Mesothelial cell of epicardium (in vitro differentiated cells): ENCODE measurements around the gene INTS6. TPM values are rescaled to one million over a fixed set of nuclear protein-coding genes. Genes with fewer than 3 reads are reported as not detected.

ENCODE experiments used
- DNase-seq, 2 experiments: peaks; one replicate each; pipeline ENCODE4 v3.0.0; 2021; ENCODE audit warnings: low spot score in 2 of 2; ENCODE audit not compliant: unreplicated experiment in 2 of 2
- H3K27ac Mint-ChIP-seq: 2 replicates; pipeline ENCODE4 v1.8.0; 2021; ENCODE audit warnings: mixed read lengths
- H3K27me3 Mint-ChIP-seq: 2 replicates; pipeline ENCODE4 v1.8.0; 2021; ENCODE audit warnings: low read depth, mixed read lengths
- H3K36me3 Mint-ChIP-seq: 2 replicates; pipeline ENCODE4 v1.8.0; 2021; ENCODE audit warnings: mixed read lengths
- H3K4me1 Mint-ChIP-seq: 2 replicates; pipeline ENCODE4 v1.8.0; 2021; ENCODE audit warnings: mixed read lengths
- H3K4me3 Mint-ChIP-seq: 2 replicates; pipeline ENCODE4 v1.8.0; 2021; ENCODE audit warnings: mild to moderate bottlenecking, moderate library complexity, mixed read lengths
- H3K9me3 Mint-ChIP-seq: 2 replicates; pipeline ENCODE4 v1.8.0; 2021; ENCODE audit warnings: mixed read lengths
- total RNA-seq: library from RNA; stranded (reverse); gene quantifications from 3 replicates; pipeline ENCODE4 v1.2.1, GENCODE V29; 2021
- TF ChIP-seq, protein P1 (sequence below): fragments of 200-600 bp; sonication (generic); IDR thresholded peaks from one replicate; pipeline ENCODE4 v1.5.0; 2021; ENCODE audit warnings: antibody characterized with exemption; ENCODE audit not compliant: unreplicated experiment

INTS6 gene, protein sequence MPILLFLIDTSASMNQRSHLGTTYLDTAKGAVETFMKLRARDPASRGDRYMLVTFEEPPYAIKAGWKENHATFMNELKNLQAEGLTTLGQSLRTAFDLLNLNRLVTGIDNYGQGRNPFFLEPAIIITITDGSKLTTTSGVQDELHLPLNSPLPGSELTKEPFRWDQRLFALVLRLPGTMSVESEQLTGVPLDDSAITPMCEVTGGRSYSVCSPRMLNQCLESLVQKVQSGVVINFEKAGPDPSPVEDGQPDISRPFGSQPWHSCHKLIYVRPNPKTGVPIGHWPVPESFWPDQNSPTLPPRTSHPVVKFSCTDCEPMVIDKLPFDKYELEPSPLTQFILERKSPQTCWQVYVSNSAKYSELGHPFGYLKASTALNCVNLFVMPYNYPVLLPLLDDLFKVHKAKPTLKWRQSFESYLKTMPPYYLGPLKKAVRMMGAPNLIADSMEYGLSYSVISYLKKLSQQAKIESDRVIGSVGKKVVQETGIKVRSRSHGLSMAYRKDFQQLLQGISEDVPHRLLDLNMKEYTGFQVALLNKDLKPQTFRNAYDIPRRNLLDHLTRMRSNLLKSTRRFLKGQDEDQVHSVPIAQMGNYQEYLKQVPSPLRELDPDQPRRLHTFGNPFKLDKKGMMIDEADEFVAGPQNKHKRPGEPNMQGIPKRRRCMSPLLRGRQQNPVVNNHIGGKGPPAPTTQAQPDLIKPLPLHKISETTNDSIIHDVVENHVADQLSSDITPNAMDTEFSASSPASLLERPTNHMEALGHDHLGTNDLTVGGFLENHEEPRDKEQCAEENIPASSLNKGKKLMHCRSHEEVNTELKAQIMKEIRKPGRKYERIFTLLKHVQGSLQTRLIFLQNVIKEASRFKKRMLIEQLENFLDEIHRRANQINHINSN
- 38.1 to 39.6 TPM (median 38.7 TPM) in 3 replicates for total RNA-seq

DNA sequence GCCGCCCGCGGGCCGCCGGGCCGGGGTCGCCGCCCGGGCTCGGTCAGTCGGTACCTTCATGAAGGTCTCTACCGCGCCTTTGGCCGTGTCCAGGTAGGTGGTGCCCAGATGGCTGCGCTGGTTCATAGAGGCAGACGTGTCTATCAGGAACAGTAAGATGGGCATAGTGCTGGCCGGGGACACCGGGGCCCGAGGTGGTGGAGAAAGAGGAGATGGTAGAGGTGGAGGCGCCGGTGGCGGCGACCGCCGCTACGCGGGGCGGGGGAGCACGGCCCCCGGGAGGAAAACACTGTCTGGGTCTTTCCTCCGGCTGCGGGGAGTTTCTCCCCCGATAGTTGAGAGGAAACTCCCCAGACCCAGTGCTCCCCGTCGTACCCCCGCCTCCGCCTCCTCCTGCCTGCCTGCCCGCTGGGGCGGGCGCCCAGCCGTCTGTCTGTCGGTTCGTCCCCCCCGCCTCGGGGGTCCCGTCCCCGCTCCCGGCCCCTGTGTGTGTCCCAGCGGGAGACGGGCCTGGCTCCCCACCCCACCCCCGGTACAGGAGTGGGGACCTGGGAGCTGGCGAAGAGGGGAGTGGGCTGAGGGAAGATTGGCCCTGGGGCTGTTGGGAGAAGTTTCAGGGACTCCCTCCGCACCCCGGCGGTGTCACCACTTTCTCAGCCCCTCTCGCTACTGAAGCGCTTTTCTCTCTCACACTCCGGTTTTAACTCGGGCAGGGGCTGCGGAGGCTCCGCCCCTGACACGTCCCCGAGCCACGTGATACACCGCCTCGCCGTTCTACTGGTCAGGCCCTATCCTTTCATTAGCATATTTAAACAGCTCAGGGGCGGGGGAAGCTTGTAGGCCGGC lies at the start of gene INTS6:
Gene INTS6, minus strand, starts transcription at position 676 of the 846 bp plus-strand sequence. Its CDS starts 511 bp downstream, at position 165.
- peaks cover 4% of the 10 kb centered on the region for H3K9me3 Mint-ChIP-seq
- TF ChIP-seq, protein P1, sequence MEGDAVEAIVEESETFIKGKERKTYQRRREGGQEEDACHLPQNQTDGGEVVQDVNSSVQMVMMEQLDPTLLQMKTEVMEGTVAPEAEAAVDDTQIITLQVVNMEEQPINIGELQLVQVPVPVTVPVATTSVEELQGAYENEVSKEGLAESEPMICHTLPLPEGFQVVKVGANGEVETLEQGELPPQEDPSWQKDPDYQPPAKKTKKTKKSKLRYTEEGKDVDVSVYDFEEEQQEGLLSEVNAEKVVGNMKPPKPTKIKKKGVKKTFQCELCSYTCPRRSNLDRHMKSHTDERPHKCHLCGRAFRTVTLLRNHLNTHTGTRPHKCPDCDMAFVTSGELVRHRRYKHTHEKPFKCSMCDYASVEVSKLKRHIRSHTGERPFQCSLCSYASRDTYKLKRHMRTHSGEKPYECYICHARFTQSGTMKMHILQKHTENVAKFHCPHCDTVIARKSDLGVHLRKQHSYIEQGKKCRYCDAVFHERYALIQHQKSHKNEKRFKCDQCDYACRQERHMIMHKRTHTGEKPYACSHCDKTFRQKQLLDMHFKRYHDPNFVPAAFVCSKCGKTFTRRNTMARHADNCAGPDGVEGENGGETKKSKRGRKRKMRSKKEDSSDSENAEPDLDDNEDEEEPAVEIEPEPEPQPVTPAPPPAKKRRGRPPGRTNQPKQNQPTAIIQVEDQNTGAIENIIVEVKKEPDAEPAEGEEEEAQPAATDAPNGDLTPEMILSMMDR, result no peak
- peaks cover 24% of the 10 kb centered on the region for H3K36me3 Mint-ChIP-seq
- peak within 1 kb of the TSS; percentile 97 for H3K27ac Mint-ChIP-seq
- peak within 1 kb of the TSS; percentile 89 for H3K4me3 Mint-ChIP-seq
- no peaks in the 10 kb centered on the region for H3K27me3 Mint-ChIP-seq
- H3K4me1 Mint-ChIP-seq, result peaks cover 27% of the 10 kb centered on the region
- DNase-seq, result peak; percentile 98

DNA sequence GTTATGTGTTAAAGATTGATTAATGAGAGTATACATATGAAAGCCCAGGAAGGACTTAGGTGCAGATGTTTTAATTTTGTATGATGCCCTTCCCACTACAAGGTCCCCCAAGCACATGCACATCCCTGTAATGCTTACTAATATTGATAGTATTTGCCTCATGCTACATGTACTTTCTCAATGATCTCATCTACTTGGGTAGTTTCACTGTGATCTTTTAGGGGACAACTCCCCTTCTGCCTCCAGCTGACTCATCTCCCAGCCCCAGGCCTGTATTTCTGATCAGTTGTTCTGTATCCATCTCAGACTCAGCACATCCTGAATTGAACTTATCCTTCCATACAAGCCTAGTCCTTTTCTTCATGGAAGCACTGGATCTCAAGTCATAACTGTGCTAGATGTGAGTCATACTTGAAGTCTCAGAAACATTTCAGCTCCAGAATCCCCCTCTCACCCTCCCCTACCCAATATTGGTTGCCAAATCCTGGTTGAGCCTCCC lies 49.4 kb upstream of the INTS6 start:
- no peak for DNase-seq
- TF ChIP-seq, protein P1, result no peak

DNA sequence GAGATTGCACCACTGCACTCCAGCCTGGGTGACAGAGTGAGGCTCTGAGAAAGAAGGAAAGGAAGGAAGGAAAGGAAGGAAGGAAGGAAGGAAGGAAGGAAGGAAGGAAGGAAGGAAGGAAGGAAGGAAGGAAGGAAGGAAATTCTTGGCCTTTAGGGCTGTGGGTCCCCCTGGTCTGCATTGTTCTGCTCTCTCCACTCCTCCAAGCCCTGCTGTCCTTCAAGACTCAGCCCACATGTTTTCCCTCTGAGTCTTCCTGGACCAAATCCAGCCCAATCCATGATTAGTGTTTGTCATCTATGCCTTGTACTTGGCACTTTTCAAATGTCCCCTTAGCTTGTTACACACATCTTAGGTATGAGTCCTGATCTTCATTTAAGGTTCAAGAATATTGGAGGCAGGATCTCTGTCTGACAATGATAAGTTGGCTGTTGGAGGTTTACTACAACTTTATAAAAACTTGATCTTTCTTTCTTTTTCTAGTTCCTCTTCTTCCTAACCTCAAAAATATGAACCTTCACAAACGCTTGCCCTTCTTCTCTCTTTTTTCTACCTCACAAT lies 48.8 kb upstream of the INTS6 start:
- Mint-ChIP-seq H3K4me1 (peaks cover 6% of the 10 kb centered on the region), H3K27ac (no peak overlapping the region), H3K4me3 (no peak overlapping the region), H3K27me3 (peaks cover 4% of the 10 kb centered on the region), H3K36me3 (no peaks in the 10 kb centered on the region), H3K9me3 (no peaks in the 10 kb centered on the region)
- TF ChIP-seq, protein P1, result no peak
- no peak for DNase-seq

More for the DNA sequence above, 49.4 kb upstream of the INTS6 start:
- H3K27ac Mint-ChIP-seq, result no peak overlapping the region
- no peaks in the 10 kb centered on the region for H3K36me3 Mint-ChIP-seq
- no peak overlapping the region for H3K4me3 Mint-ChIP-seq
- no peaks in the 10 kb centered on the region for H3K9me3 Mint-ChIP-seq
- peaks cover 2% of the 10 kb centered on the region for H3K4me1 Mint-ChIP-seq
- peaks cover 4% of the 10 kb centered on the region for H3K27me3 Mint-ChIP-seq

DNA sequence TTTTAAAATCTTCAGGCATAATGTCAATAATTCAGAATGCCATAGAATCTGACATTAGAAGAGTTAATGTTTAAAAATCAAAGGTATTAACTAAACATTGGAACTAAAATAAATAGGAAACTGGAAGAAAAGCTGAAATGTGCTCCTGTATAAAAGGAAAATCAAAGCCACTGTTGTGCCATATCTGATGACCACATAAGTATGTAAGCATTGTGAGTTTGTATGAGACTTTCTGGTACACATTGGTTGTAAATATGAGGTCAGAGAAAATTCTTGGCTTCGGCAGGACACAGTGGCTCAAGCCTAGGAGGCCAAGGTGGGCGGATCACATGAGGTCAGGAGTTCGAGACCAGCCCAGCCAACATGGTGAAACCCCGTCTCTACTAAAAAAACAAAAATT lies 48.3 kb upstream of the INTS6 start:
- H3K4me1 Mint-ChIP-seq, result peaks cover 7% of the 10 kb centered on the region
- TF ChIP-seq, protein P1, result no peak

DNA sequence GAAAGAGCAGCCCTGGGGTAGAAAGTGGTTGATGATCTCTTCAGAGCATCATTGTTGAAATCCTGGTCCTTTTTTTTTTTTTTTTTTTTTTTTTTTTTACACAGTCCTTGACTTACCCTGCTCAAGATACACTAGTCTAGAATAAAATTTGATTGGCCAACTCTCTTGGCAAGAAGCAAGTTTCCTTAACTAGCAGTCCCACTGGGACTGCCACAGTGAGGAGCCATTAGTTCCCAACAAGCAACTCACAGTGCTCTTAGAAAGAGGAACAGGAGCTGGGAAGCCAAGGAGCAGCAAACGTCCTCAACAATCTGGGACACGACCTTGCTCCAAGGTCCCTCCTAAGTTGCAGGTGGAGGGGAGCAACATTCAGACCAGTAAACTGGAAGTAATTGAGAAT lies 47.9 kb upstream of the INTS6 start:
- H3K4me1 Mint-ChIP-seq, result peaks cover 7% of the 10 kb centered on the region
- TF ChIP-seq, protein P1, result no peak

More for the DNA sequence above, 48.3 kb upstream of the INTS6 start:
- H3K27me3 Mint-ChIP-seq, result peaks cover 4% of the 10 kb centered on the region
- no peak overlapping the region for H3K27ac Mint-ChIP-seq
- no peaks in the 10 kb centered on the region for H3K9me3 Mint-ChIP-seq
- H3K4me3 Mint-ChIP-seq, result no peak overlapping the region
- DNase-seq, result no peak
- H3K36me3 Mint-ChIP-seq, result no peaks in the 10 kb centered on the region

More for the DNA sequence above, 47.9 kb upstream of the INTS6 start:
- Mint-ChIP-seq H3K4me3 (no peak overlapping the region), H3K9me3 (no peaks in the 10 kb centered on the region), H3K27ac (no peak overlapping the region), H3K36me3 (no peaks in the 10 kb centered on the region), H3K27me3 (peaks cover 4% of the 10 kb centered on the region)
- no peak for DNase-seq
